ENCODE data around the gene NHLRC1. TPM values are rescaled to one million over a fixed set of nuclear protein-coding genes. Genes with fewer than 3 reads are reported as not detected.
A peak's percentile ranks its signal among the peaks of the same experiment; 100 is the strongest.
"Not testable (repeated sequence)": the region's sequence is repeated elsewhere in the genome, so short reads cannot be mapped to it uniquely, and the experiment has no call there.

Gene NHLRC1
- total RNA-seq, 4 donors from 2014 or later: 3.5 to 6.9 (median 5.0) TPM

- intact Hi-C loops (cut with DNase I; ENCODE audit: low total_unique reads): no loop called here
- no peak for DNase-seq (ENCODE audit: low spot score in 2 of 2)
- H3K4me3 ChIP-seq (ENCODE audit: low read depth, poor library complexity, severe bottlenecking): peak within 1 kb of the TSS; percentile 97
- no peak for TF ChIP-seq CTCF (IDR thresholded peaks at IDR 0.05)
- TF ChIP-seq POLR2A (IDR thresholded peaks at IDR 0.05): no peak
- WGBS, 2 donors: 0 to 1% methylated on average over 24 to 34 of the region's 34 CpGs
Measured at GRCh38 chr6:18154507-18155149, 32.2 kb upstream of the NHLRC1 start, which contains the start of gene TPMT. Gene TPMT, minus strand, starts transcription at chr6:18155077. Its CDS starts 5,950 bp downstream, at chr6:18149127.

- TF ChIP-seq POLR2A (IDR thresholded peaks at IDR 0.05) (no peak), CTCF (IDR thresholded peaks at IDR 0.05) (no peak)
- H3K4me3 ChIP-seq (ENCODE audit: low read depth, poor library complexity, severe bottlenecking): no peak overlapping the region
- intact Hi-C loops (cut with DNase I; ENCODE audit: low total_unique reads): no loop called here
- no peak for DNase-seq (ENCODE audit: low spot score in 2 of 2)
Measured at GRCh38 chr6:18153311-18153703, 30.8 kb upstream of the NHLRC1 start.

GRCh38 chr6:18151801-18152200 is 29.3 kb upstream of the NHLRC1 start:
- DNase-seq (ENCODE audit: low spot score in 2 of 2): no peak
- WGBS, 2 donors: 80 to 81% methylated on average over 3 of the region's 3 CpGs
- intact Hi-C loops (cut with DNase I; ENCODE audit: low total_unique reads): no loop called here
- no peak for TF ChIP-seq POLR2A (IDR thresholded peaks at IDR 0.05)
- TF ChIP-seq CTCF (IDR thresholded peaks at IDR 0.05): no peak
- no peak overlapping the region for H3K4me3 ChIP-seq (ENCODE audit: low read depth, poor library complexity, severe bottlenecking)

GRCh38 chr6:18151391-18151790 is 28.9 kb upstream of the NHLRC1 start:
- intact Hi-C loops (cut with DNase I; ENCODE audit: low total_unique reads); DNase-seq (ENCODE audit: low spot score in 2 of 2); H3K4me3 ChIP-seq (ENCODE audit: low read depth, poor library complexity, severe bottlenecking): not testable (repeated sequence)
- 91 to 97% methylated on average over 3 of the region's 3 CpGs for WGBS, 2 donors

- no peak for DNase-seq (ENCODE audit: low spot score in 2 of 2)
- intact Hi-C loops (cut with DNase I; ENCODE audit: low total_unique reads): no loop called here
- TF ChIP-seq POLR2A (IDR thresholded peaks at IDR 0.05) (no peak), CTCF (IDR thresholded peaks at IDR 0.05) (no peak)
- WGBS, 2 donors: 86 to 88% methylated on average over 5 of the region's 5 CpGs
- no peak overlapping the region for H3K4me3 ChIP-seq (ENCODE audit: low read depth, poor library complexity, severe bottlenecking)
Measured at GRCh38 chr6:18148304-18149025, 26.0 kb upstream of the NHLRC1 start.

GRCh38 chr6:18147616-18148015 is 25.1 kb upstream of the NHLRC1 start:
- WGBS, 2 donors: 95 to 98% methylated on average over 2 of the region's 2 CpGs
- no peak overlapping the region for H3K4me3 ChIP-seq (ENCODE audit: low read depth, poor library complexity, severe bottlenecking)
- no peak for DNase-seq (ENCODE audit: low spot score in 2 of 2)
- no peak for TF ChIP-seq CTCF (IDR thresholded peaks at IDR 0.05)
- TF ChIP-seq POLR2A (IDR thresholded peaks at IDR 0.05): no peak
- intact Hi-C loops (cut with DNase I; ENCODE audit: low total_unique reads): no loop called here

All from lower leg skin (tissue), 4 donors.